Spleen (tissue), 7 donors: ENCODE measurements around the gene ALDH4A1.

Experiments used
- CTCF ChIP-seq, 11 experiments: fragments of 200-600 bp in 7 of 11; fragments of 450-650 bp in 4 of 11; sonication (generic) in 4 of 11; IDR thresholded peaks in 8 of 11; conservative IDR thresholded peaks in 3 of 11; 1 replicate in 7 of 11; 2 replicates in 4 of 11; pipeline versions ENCODE4 v1.4.0 to v1.8.0; 2016 to 2021; ENCODE audit warnings: antibody characterized with exemption in 11 of 11, inconsistent platforms in 4 of 11, mild to moderate bottlenecking in 1 of 11
- POLR2AphosphoS5 ChIP-seq, 3 donors: sonication (generic); formaldehyde crosslinking; IDR thresholded peaks; one replicate each; pipeline ENCODE4 v1.5.1; 2017; ENCODE audit warnings: antibody characterized with exemption in 3 of 3
- donor health status: DM: no; HTN: no; CAD: no; lungs with moderate emphysema.
- donor health status: DM: no; HTN: no; CAD: no.
- donor health status: DM: no; HTN: no; CAD: no.

DNA sequence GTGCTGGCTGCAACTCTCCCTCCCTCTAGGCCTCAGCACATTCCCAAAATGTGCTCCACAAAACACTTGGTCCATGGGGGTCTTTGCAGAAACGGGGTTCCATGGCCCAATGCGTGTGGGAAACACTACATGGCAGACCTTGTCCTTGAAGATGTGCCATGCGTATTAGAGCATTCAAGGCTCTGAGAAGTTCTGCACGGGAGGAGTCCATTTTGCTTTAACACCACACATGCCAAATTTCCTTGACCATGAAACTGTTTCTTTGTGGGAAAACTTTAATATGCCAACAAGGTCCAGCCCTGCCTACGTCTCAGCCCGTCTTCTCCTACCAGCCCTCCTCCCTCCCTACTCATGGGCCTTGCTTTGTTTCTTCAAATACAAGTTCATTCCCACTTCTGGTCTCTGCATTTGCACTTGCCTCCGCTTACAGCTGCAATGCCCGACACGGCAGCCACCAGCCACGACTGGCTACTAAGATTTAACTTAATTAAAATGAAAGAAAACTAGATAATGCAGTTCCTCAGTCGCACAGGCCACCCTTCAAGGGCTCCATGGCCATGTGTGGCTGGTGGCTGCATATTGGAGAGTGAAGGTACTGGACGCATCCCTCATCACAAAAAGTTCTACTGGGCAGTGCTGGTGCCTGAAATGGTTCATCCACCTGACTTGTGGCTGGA lies 23.7 kb downstream of the ALDH4A1 start:
- TF ChIP-seq CTCF (IDR thresholded peaks at IDR 0.05 in 8 of 11, conservative IDR thresholded peaks at IDR 0.05 in 3 of 11) (no peak), POLR2AphosphoS5 (IDR thresholded peaks at IDR 0.05) (no peak)
